GM19395 (cell line): ENCODE data around the gene ZNF12.

Experiments used
- ATAC-seq: cut with Tn5 transposase; IDR thresholded peaks from one replicate; pipeline ENCODE4 v1.9.1; 2021; ENCODE audit warnings: mild to moderate bottlenecking, moderate library complexity; ENCODE audit not compliant: unreplicated experiment

ZNF12 gene

GRCh38 chr7:6648066-6648814 is 58.5 kb downstream of the ZNF12 start:
- no peak for ATAC-seq

GRCh38 chr7:6647541-6647940 is 59.2 kb downstream of the ZNF12 start:
- ATAC-seq = no peak

- no peak for ATAC-seq
Observed at GRCh38 chr7:6647080-6647479, 59.7 kb downstream of the ZNF12 start.

GRCh38 chr7:6646465-6646864 is 60.3 kb downstream of the ZNF12 start:
- no peak for ATAC-seq

GRCh38 chr7:6644728-6645127 is 62.0 kb downstream of the ZNF12 start:
- no peak for ATAC-seq

- no peak for ATAC-seq
Observed at GRCh38 chr7:6643915-6644625, 62.7 kb downstream of the ZNF12 start.

- ATAC-seq = no peak
Observed at GRCh38 chr7:6642861-6643640, 63.7 kb downstream of the ZNF12 start.

- no peak for ATAC-seq
Observed at GRCh38 chr7:6642239-6642839, 64.4 kb downstream of the ZNF12 start.

GRCh38 chr7:6641305-6642035 is 65.3 kb downstream of the ZNF12 start:
- ATAC-seq = no peak

- ATAC-seq = no peak
Observed at GRCh38 chr7:6640246-6640721, 66.5 kb downstream of the ZNF12 start.

GRCh38 chr7:6639627-6640026 is 67.1 kb downstream of the ZNF12 start:
- ATAC-seq = no peak

GRCh38 chr7:6639032-6639431 is 67.7 kb downstream of the ZNF12 start:
- no peak for ATAC-seq
